ENCODE measurements around the gene CCDC171.
"Not testable (repeated sequence)": the region's sequence is repeated elsewhere in the genome, so short reads cannot be mapped to it uniquely, and the experiment has no call there.

CCDC171 gene

DNA sequence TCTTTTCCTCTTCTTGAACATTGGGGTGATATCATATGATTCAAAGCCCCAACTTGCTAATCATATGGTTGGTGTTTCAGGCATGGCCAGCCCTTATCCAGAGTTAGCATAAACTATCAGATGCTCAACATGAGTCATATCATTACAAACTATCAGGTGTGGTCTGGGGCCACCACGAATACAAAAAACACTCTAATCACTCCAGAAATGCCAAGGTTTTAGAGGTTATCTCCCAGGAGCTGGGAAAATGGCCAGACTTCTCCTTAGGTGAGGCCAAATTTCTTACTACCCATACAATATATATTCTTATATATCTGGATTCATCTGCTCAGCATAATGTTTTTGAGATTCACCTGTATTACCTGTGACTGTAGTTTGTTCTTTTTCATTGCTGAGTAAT lies 210.5 kb downstream of the CCDC171 start:
- no peak for DNase-seq (ENCODE audit: low spot score)

DNA sequence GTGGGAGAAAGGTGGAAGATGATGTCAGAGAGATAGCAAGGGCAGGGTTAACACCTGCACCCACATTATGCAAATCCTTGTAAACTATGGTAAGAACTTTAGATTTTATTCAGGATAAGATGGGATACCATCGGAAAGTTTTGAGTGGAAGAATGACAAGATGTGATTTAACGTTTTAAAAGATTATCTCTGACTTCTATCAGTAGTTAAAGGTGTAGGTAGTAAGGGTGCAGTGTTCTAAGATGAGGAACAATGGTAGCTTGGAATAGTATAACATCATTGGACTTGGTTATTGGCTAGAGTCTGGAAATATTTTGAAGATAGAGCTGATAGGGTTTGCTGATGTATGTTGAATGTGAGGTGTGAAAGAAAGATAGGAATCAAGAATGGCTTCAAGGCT lies 211.3 kb downstream of the CCDC171 start:
- DNase-seq (ENCODE audit: low spot score), result no peak

- DNase-seq (ENCODE audit: low spot score), result no peak
Measured at GRCh38 chr9:15769547-15769946, 216.7 kb downstream of the CCDC171 start.

GRCh38 chr9:15778861-15779260 lies 226.0 kb downstream of the CCDC171 start:
- DNase-seq (ENCODE audit: low spot score), result no peak

DNA sequence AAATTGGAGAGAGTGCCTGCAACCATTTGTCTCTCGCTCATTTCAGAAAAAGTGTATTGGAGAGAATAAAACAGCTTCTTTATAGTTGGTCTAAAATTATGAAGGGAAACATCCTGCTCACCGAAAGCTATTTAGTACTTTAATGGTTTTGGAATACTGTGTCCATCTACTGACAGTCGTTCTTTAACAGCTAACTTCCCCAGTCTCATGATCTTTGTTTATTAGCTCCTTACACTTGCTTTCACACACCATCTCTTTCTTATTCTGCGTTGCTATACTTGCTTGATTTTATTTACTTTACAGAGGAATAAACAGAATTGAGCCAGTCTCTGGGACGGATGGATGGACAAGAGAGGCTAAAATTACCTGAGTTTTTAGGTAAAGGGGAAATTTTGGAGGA lies 229.3 kb downstream of the CCDC171 start:
- DNase-seq (ENCODE audit: low spot score), result no peak

DNA sequence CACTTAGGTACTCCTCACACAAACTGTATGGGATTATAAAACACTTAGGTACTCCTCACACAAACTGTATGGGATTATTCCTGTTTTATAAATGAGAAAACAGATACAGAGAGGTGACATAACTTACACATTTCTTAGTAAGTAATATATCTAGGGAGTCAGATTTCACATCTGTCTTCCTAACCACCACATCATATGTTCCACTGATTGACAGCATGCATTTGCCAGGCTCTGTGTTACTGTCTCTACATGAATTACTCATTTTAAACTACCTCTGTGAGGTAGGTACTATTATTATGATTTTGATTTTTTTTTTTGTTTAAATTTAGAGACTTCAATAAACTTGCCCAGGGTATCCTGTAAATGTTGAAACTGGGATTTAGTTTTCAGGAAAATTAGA lies 232.7 kb downstream of the CCDC171 start:
- DNase-seq (ENCODE audit: low spot score), result no peak

- no peak for DNase-seq (ENCODE audit: low spot score)
Measured at GRCh38 chr9:15786616-15787015, 233.8 kb downstream of the CCDC171 start.

- DNase-seq (ENCODE audit: low spot score), result not testable (repeated sequence)
Measured at GRCh38 chr9:15810219-15810899, 257.5 kb downstream of the CCDC171 start.

GRCh38 chr9:15813076-15813475 lies 260.2 kb downstream of the CCDC171 start:
- DNase-seq (ENCODE audit: low spot score), result no peak

DNA sequence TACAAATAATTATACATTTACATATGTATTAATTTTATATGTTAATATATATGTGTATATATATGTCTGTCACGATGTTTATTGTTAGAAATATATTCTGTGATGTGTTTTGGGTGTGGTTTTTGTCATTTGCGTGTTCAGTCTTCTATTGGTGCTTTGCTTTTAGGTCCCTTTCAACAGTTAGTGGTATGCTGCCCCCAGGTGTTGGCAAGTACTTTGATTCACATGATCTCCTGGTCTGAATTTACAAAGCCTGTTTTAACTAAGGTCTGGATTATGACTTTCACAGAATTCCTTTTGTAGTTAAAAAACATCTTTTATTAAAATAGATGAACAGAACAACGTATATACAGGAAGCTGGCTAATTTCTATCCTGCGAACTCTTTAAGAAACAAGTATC lies 271.5 kb downstream of the CCDC171 start:
- DNase-seq (ENCODE audit: low spot score), result no peak

- no peak for DNase-seq (ENCODE audit: low spot score)
Measured at GRCh38 chr9:15831384-15831783, 278.5 kb downstream of the CCDC171 start.

DNA sequence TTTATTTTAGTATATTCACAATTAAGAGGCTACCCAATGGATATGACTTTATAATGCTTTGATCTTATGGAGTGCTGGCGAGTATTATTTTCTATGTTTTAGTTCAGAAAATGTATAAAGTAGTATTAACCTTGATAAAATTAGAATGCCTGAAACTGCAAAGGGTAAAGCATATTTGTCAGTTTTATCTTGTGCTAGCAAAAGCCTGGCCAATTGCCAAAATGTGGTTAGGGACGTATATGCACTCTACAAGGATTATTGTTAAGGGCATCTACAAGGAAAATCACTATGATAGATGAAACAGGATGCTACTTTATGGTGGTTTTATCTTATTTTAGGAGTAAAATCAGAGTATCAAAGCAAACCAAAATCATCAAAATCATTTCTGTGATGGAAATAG lies 281.7 kb downstream of the CCDC171 start:
- DNase-seq (ENCODE audit: low spot score), result no peak

GRCh38 chr9:15837079-15837679 lies 284.3 kb downstream of the CCDC171 start:
- DNase-seq (ENCODE audit: low spot score), result peak; percentile 48

GRCh38 chr9:15842051-15842450 lies 289.2 kb downstream of the CCDC171 start:
- no peak for DNase-seq (ENCODE audit: low spot score)

GRCh38 chr9:15843316-15843715 lies 290.5 kb downstream of the CCDC171 start:
- no peak for DNase-seq (ENCODE audit: low spot score)

DNA sequence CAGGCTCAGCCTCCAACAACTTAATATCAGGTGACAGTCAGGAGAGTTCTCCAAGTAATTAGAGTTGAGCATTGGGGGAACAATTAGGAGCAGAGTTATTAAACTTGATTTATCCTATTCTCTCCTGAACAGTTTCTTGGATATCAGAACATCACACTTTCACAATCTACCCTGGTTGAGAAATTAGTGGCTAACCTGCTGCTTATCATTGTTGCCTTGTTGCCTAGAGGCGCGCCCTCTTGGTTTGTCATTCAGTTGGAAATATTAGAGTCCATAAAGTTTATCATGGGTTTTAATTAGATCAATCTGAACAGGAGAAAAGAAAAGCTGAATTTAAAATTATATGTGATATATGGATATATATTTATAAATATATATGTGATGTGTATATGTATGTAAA lies 291.1 kb downstream of the CCDC171 start:
- DNase-seq (ENCODE audit: low spot score), result no peak

DNA sequence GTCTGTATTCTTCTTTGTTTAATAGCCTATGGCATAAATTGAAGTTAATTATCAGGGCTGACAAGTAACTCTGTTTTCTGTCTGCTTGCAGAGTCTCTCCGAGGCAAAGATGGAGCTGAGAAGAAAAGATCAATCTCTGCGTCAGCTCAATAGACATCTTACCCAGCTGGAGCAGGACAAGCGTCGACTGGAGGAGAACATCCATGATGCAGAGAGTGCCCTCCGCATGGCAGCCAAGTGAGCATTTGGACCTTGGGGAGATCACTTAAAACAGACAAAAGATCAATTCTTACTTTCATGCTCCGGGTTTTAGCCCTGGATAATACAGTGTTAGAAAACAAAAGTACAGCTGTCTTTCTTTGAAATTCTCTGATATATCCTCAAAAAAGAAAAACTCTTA lies 293.8 kb downstream of the CCDC171 start:
- no peak for DNase-seq (ENCODE audit: low spot score)

DNA sequence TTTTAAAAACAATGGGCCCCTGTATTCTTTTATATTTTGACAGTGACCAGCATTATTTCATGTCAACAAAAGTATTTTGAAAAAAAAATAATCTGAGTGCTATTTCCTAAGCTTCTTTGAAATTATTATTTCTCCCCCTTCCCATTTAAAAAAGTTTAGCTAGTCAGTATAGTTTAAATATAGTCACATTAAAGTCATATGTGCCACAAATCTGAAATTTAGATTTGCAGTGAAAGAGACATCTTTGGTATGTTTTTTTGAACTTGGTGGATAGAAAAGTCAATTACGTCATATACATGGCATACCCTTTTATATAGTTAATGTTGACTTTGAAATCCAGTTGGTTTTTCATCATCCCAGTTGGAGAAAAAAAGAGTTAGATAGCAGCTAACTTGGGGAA lies 297.0 kb downstream of the CCDC171 start:
- DNase-seq (ENCODE audit: low spot score), result no peak

GRCh38 chr9:15851766-15852165 lies 298.9 kb downstream of the CCDC171 start:
- DNase-seq (ENCODE audit: low spot score), result no peak

DNA sequence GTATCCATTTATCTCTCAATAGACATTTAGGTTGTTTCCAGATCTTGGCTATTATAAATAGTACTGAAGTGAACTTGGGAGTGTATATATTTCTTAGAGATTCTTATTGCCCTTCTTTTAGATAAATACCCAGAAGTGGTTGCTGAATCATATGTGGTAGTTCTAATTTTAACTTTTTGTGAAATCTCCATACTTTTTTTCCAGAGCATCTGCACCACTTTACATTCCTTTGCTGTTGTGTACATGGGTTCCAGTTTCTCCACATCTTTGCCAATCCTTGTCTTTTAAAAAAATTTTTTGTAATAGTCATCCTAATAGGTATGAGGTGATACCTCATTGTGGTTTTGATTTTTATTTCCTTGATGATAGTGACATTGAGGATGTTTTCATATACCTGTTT lies 303.7 kb downstream of the CCDC171 start:
- DNase-seq (ENCODE audit: low spot score), result no peak

DNA sequence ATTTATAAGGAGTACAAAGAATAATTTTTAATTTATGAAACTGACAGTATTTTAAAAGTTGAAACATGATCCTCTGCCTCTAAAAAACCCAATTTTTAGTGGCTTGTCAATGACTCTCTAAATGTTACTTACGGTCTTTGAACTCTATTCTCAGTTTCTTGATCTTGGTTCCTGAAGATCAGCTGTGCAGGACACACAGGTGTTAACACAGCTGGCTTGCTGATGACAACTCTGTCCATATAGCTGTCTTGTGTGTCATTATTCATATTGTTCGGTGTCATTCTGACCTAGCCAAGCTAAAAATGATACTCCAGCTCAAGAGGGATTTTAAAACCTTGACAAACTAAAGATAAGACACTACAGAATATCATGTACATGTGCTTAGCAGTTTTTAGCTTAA lies 314.5 kb downstream of the CCDC171 start:
- DNase-seq (ENCODE audit: low spot score), result no peak

DNA sequence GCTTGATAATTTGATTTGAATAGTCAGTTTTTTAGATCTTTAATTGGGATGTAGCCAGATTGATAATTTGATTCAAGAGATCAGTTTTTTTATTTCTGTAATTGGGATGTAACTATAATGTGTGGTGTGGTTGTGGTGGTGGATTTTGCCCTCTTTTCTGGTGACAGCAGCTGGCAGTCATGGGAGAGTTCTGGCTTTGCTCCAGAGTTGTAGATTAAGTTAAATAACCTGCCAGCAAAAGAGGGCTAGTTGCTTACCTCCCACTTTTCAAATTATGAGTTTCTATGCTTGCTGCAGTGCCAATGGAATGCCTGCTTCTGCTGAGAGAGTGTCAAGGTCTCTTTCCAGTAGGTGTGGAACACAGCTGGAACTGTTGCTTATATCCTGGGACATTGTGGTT lies 315.1 kb downstream of the CCDC171 start:
- peak; percentile 17 for DNase-seq (ENCODE audit: low spot score)

DNA sequence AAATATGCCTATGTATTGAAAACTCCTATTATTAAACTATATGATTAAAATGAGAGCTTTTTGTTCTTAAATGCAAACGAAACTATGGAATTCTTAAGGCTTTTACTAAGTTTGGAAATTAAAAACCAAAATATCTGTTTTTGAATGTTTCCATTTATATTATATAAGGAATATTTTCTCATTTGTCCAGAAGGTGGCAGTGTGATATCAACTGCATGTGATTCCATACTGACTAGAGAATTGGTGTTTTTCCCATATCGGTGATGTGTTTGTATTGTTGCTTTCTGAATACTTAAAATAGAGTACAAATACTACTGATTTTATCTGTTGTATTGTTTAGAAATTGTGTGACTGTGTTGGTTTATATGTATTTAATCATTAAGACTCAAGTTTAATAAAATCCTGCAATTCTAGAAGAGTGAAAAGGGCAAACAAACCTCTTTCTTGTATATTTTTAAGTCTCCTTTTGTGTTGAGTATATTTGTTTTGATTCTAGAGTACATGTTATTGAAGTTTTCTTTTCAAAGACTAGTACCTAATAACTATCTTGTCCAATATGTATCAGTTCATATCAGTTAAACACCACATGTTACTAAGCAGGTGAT lies 320.8 kb downstream of the CCDC171 start:
- peak; percentile 29 for DNase-seq (ENCODE audit: low spot score)

DNA sequence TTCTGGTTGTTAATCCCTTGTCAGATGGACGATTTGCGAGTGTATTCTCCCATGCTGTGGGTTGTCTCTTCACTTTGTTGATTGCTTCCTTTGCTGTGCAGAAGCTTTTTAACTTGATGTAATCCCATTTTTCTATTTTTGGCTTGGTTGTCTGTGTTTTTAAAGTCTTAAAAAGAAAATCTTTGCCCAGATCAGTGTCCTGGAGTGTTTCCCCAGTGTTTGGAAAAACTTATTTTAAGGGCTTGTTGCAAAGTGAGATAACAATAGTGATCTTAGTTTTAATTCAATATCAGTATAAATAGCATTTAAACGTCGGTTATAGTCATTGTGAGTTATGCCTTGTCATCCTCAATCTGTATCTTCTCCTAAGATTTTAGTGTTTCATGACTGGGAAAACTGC lies 329.5 kb downstream of the CCDC171 start:
- DNase-seq (ENCODE audit: low spot score), result no peak
